Right lobe of liver (tissue), 4 donors: ENCODE measurements around the gene PMEPA1.

Experiments
- POLR2A ChIP-seq: fragments of 450-650 bp; IDR thresholded peaks from one replicate; pipeline ENCODE4 v1.6.1; 2017; ENCODE audit warnings: antibody characterized with exemption, mild to moderate bottlenecking
- TF ChIP-seq, protein P1 (sequence below), 4 donors: fragments of 200-600 bp in 3 of 4; fragments of 450-650 bp in 1 of 4; IDR thresholded peaks; one replicate each; pipeline versions ENCODE4 v1.5.1 to v1.8.0; 2016 to 2022; ENCODE audit warnings: antibody characterized with exemption in 4 of 4, mild to moderate bottlenecking in 2 of 4
- donor health status: DM: no; HTN: no; CAD: no.
- donor health status: DM: no; HTN: no; CAD: no.
- donor health status: DM: no; HTN: yes; CAD: no.

GRCh38 chr20:57696401-57696961, 13.3 kb downstream of the PMEPA1 start:
- TF ChIP-seq, protein P1, sequence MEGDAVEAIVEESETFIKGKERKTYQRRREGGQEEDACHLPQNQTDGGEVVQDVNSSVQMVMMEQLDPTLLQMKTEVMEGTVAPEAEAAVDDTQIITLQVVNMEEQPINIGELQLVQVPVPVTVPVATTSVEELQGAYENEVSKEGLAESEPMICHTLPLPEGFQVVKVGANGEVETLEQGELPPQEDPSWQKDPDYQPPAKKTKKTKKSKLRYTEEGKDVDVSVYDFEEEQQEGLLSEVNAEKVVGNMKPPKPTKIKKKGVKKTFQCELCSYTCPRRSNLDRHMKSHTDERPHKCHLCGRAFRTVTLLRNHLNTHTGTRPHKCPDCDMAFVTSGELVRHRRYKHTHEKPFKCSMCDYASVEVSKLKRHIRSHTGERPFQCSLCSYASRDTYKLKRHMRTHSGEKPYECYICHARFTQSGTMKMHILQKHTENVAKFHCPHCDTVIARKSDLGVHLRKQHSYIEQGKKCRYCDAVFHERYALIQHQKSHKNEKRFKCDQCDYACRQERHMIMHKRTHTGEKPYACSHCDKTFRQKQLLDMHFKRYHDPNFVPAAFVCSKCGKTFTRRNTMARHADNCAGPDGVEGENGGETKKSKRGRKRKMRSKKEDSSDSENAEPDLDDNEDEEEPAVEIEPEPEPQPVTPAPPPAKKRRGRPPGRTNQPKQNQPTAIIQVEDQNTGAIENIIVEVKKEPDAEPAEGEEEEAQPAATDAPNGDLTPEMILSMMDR (IDR thresholded peaks at IDR 0.05), result no peak
- TF ChIP-seq POLR2A, result no peak
